ENCODE data around the gene SRGAP3.

GRCh38 chr3:8996216-8996615, 253.2 kb downstream of the SRGAP3 start:
- TF ChIP-seq CTCF (IDR thresholded peaks at IDR 0.05) (no peak), POLR2A (IDR thresholded peaks at IDR 0.05) (no peak)

All from lower leg skin (tissue), 3 donors.